Measurements from ENCODE around the gene ARFGAP3.

Gene ARFGAP3

GRCh38 chr22:42808521-42808920 lies 48.6 kb downstream of the ARFGAP3 start:
- no peak for TF ChIP-seq CTCF (conservative IDR thresholded peaks at IDR 0.05; ENCODE audit: low read depth, low read length)

GRCh38 chr22:42807185-42807584 lies 49.9 kb downstream of the ARFGAP3 start:
- DNase-seq (ENCODE audit: low read depth) = no peak
- no peak for TF ChIP-seq CTCF (conservative IDR thresholded peaks at IDR 0.05; ENCODE audit: low read depth, low read length)
- H3K4me3 ChIP-seq (ENCODE audit: low read depth, low read length) = no peak overlapping the region

More at GRCh38 chr22:42808521-42808920, 48.6 kb downstream of the ARFGAP3 start:
- no peak overlapping the region for H3K4me3 ChIP-seq (ENCODE audit: low read depth, low read length)
- DNase-seq (ENCODE audit: low read depth) = no peak

- no peak for TF ChIP-seq CTCF (conservative IDR thresholded peaks at IDR 0.05; ENCODE audit: low read depth, low read length)
- H3K4me3 ChIP-seq (ENCODE audit: low read depth, low read length) = no peak overlapping the region
- DNase-seq (ENCODE audit: low read depth) = no peak
Measured at GRCh38 chr22:42805998-42806830, 50.9 kb downstream of the ARFGAP3 start.

- H3K4me3 ChIP-seq (ENCODE audit: low read depth, low read length) = no peak overlapping the region
- DNase-seq (ENCODE audit: low read depth) = peak; percentile 20
- TF ChIP-seq CTCF (conservative IDR thresholded peaks at IDR 0.05; ENCODE audit: low read depth, low read length) = no peak
Measured at GRCh38 chr22:42805016-42805997, 51.8 kb downstream of the ARFGAP3 start.

GRCh38 chr22:42803389-42803788 lies 53.7 kb downstream of the ARFGAP3 start:
- H3K4me3 ChIP-seq (ENCODE audit: low read depth, low read length) = no peak overlapping the region
- no peak for DNase-seq (ENCODE audit: low read depth)
- no peak for TF ChIP-seq CTCF (conservative IDR thresholded peaks at IDR 0.05; ENCODE audit: low read depth, low read length)

- TF ChIP-seq CTCF (conservative IDR thresholded peaks at IDR 0.05; ENCODE audit: low read depth, low read length) = no peak
- H3K4me3 ChIP-seq (ENCODE audit: low read depth, low read length) = no peak overlapping the region
- DNase-seq (ENCODE audit: low read depth) = no peak
Measured at GRCh38 chr22:42801252-42802080, 55.6 kb downstream of the ARFGAP3 start.

All from choroid plexus epithelial cell (primary cell).